ENCODE results near the gene AFF4.

GRCh38 chr5:132949136-132949535 is 14.3 kb downstream of the AFF4 start:
- no peak for TF ChIP-seq CTCF (IDR thresholded peaks at IDR 0.05; ENCODE audit: poor library complexity)
- no peak for TF ChIP-seq EZH2 (IDR thresholded peaks at IDR 0.05; ENCODE audit: borderline replicate concordance)
